Tongue (tissue), 2 donors: ENCODE data around the gene SLC22A2. TPM values are rescaled to one million over a fixed set of nuclear protein-coding genes. Genes with fewer than 3 reads are reported as not detected.
"Not testable (repeated sequence)": the region's sequence is repeated elsewhere in the genome, so short reads cannot be mapped to it uniquely, and the experiment has no call there.

ENCODE experiments used
- DNase-seq: peaks from one replicate; pipeline ENCODE4 v3.0.0-alpha.2; 2015
- total RNA-seq: library from RNA; depleted of rRNA; stranded (reverse); fragments of >200 nt; gene quantifications from one replicate; pipeline ENCODE4 v1.2.3, GENCODE V29; 2014

SLC22A2 gene
- 0.62 TPM for total RNA-seq

GRCh38 chr6:160258346-160259142 lies at the start of gene SLC22A2:
TSS of gene SLC22A2 (minus strand) at chr6:160258821. CDS start at chr6:160258757, 64 bp downstream.
- no peak for DNase-seq

GRCh38 chr6:160305926-160306713 lies 47.5 kb upstream of the SLC22A2 start:
- DNase-seq: peak; percentile 71

GRCh38 chr6:160303806-160304205 lies 45.2 kb upstream of the SLC22A2 start:
- DNase-seq: no peak

- DNase-seq: not testable (repeated sequence)
Measured at GRCh38 chr6:160302431-160303082, 43.9 kb upstream of the SLC22A2 start.

GRCh38 chr6:160301339-160301738 lies 42.7 kb upstream of the SLC22A2 start:
- peak; percentile 92 for DNase-seq

GRCh38 chr6:160300076-160300695 lies 41.6 kb upstream of the SLC22A2 start:
- no peak for DNase-seq

GRCh38 chr6:160299559-160299958 lies 40.9 kb upstream of the SLC22A2 start:
- DNase-seq: no peak

- peak; percentile 79 for DNase-seq
Measured at GRCh38 chr6:160298121-160298520, 39.5 kb upstream of the SLC22A2 start.

- DNase-seq: no peak
Measured at GRCh38 chr6:160297310-160297709, 38.7 kb upstream of the SLC22A2 start.

- peak; percentile 52 for DNase-seq
Measured at GRCh38 chr6:160293844-160294243, 35.2 kb upstream of the SLC22A2 start.

GRCh38 chr6:160285541-160286105 lies 27.0 kb upstream of the SLC22A2 start:
- no peak for DNase-seq

GRCh38 chr6:160284575-160284974 lies 26.0 kb upstream of the SLC22A2 start:
- DNase-seq: no peak

- no peak for DNase-seq
Measured at GRCh38 chr6:160282444-160282843, 23.8 kb upstream of the SLC22A2 start.

- DNase-seq: no peak
Measured at GRCh38 chr6:160279850-160280249, 21.2 kb upstream of the SLC22A2 start.

- DNase-seq: no peak
Measured at GRCh38 chr6:160278786-160279310, 20.2 kb upstream of the SLC22A2 start.

GRCh38 chr6:160278311-160278710 lies 19.7 kb upstream of the SLC22A2 start:
- DNase-seq: no peak

- DNase-seq: peak; percentile 69
Measured at GRCh38 chr6:160277546-160277945, 18.9 kb upstream of the SLC22A2 start.

GRCh38 chr6:160277144-160277543 lies 18.5 kb upstream of the SLC22A2 start:
- no peak for DNase-seq

- DNase-seq: no peak
Measured at GRCh38 chr6:160276126-160276525, 17.5 kb upstream of the SLC22A2 start.

- DNase-seq: peak; percentile 56
Measured at GRCh38 chr6:160275511-160276003, 16.9 kb upstream of the SLC22A2 start.

- no peak for DNase-seq
Measured at GRCh38 chr6:160274871-160275510, 16.4 kb upstream of the SLC22A2 start.
